ENCODE data around the gene RPS13.
"Not testable (repeated sequence)": the region's sequence is repeated elsewhere in the genome, so short reads cannot be mapped to it uniquely, and the experiment has no call there.

Gene RPS13

DNA sequence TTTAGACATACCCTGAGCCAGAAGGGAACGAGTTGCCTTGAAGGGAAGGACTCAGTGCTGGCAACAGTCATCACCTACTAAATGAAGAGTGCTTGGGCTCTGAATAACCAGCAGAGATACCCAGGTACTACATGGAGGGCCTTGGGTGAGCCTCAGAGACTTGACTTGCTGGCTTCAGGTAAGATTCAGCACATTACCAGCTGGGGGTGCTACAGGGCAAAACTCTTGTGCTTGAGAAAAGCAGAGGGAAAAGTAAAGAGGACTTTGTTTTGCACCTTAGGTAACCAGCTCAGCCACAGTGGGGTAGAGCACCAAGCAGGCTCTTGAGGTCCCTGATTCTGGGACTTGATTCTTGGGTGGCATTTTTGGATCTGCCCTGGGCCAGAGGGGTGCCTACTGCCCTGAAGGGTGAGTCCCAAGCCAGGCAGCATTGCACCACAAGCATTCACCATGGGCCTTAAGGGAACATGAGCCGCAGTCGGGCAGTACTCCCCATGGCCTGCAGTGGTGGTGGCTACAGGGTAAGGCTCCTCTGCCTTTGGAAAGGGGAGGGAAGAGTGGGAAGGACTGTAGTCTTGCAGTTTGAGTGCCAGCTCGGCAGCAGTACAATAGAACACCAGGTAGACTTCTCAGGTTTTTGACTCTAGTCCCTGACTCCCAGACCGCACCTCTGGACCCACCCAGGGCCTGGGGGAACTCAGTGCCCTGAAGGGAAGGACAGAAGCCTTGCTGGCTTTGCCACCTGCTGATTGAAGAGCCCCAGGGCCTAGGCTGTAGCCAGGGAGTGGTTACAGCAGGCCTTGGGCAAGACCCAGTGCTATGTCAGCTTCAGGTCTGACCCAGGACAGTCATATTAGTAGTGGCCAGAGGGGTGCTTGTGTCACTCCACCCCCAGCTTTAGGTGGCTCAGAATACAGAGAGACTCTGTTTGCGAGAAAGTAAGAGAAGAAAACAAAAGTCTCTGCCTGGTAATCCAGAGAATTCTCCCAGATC, 40.5 kb downstream of the RPS13 start:
- DNase-seq (ENCODE audit: low spot score) = no peak

DNA sequence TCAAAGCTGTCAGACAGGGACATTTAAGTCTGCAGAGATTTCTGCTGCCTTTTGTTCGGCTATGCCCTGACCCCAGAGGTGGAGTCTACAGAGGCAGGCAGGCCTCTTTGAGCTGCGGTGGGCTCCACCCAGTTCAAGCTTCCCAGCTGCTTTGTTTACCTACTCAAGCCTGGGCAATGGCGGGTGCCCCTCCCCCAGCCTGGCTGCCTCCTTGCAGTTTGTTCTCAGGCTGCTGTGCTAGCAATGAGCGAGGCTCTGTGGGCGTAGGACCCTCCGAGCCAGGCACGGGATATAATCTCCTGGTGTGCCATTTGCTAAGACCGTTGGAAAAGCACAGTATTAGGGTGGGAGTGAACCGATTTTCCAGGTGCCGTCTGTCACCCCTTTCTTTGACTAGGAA, 43.4 kb downstream of the RPS13 start:
- DNase-seq (ENCODE audit: low spot score) = not testable (repeated sequence)

DNA sequence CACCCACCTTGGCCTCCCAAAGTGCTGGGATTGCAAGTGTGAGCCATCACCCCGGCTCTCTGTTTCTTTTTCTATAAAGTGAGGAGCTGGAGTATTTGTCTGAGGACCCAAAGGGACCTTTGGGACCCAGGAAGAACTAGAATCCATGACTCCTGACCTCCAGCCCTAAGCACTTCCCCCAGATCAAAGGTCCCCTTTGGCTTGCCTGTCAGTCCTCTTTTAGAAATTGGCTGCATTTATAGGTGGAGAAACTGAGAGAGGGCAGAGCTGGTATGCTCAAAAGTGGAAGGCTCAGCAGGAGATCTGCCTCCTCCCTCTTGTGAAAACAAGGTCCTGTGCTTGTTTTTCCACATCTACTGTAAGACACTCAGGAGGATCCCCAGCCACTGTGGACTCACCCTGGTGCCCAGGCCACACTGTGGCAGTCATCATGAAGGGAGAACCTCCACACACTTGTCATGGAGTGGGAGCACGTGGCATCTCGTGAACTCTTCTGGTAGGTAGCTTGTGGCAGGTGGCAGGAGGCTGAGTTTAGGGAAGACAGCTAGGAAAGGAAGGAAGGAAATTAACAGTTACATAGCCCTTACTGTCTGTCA, 50.9 kb downstream of the RPS13 start:
- no peak for DNase-seq (ENCODE audit: low spot score)

DNA sequence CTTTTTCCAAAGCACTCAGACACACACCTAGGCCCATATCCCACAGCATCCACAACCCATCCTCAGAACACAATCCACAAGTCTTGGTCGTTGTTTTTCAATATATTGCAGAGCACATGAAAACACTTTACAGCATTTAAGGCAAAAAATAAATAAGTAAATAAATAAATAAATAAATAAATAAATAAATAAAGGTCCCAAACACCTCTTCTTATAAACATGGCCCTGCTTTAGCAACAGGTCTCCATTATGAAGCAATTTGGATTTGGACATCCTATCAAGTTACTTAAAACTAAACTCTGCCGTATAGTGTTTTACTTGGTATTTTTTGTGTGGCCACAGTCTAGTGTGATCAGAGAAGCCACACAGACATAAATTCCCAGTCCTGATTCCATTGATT, 52.5 kb downstream of the RPS13 start:
- DNase-seq (ENCODE audit: low spot score) = no peak
